ENCODE results near the gene UQCC5. TPM values are rescaled to one million over a fixed set of nuclear protein-coding genes. Genes with fewer than 3 reads are reported as not detected.
"Not testable (repeated sequence)": the region's sequence is repeated elsewhere in the genome, so short reads cannot be mapped to it uniquely, and the experiment has no call there.

Gene UQCC5
- total RNA-seq, 2 experiments from 2014 or later = 12.3 to 13.1 TPM

DNA sequence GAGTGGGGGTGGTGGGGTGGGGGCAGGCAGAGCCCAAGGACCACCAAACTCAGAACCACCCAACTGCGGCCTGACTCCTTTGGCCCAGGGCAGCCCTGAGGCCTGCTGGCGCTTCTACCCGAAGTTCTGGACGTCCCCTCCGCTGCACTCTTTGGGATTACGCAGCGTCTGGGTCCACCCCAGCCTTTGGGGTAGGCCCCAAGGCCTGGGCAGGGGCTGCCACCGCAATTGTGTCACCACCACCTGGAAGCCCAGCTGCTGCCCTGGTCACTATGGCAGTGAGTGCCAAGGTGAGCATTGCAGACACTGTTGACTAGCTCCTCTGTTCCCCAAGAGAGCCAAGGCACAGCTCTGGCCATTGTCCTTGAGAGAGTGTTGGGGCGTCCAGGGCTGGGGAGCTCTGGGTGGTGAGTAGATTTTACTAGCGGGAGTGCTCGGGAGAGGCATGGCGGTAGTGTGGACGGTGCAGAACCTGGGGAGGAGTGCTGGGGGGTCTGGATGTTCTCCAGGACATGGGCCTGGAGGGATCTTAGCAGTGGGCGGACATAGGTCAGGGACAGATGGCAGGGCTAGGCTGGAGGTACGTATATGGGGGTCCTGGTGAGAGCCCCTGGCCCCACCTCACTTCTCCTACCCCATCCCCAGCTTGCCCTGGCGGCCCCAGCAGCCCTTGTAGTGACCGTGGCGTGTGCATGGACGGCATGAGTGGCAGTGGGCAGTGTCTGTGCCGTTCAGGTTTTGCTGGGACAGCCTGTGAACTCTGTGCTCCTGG is 15.5 kb upstream of the UQCC5 start:
- no peaks in the 10 kb centered on the region for H3K27me3 Mint-ChIP-seq (ENCODE audit: low read depth)
- CTCF ChIA-PET = no interaction called here
- peaks cover 5% of the 10 kb centered on the region for H3K36me3 Mint-ChIP-seq (ENCODE audit: low read depth)
- no peaks in the 10 kb centered on the region for H3K4me1 Mint-ChIP-seq (ENCODE audit: low read depth)
- no peak overlapping the region for H3K4me3 Mint-ChIP-seq
- H3K9me3 Mint-ChIP-seq = no peaks in the 10 kb centered on the region
- intact Hi-C loops (cut with micrococcal nuclease) = no loop called here
- H3K27ac Mint-ChIP-seq = no peak overlapping the region
- no peak for DNase-seq

DNA sequence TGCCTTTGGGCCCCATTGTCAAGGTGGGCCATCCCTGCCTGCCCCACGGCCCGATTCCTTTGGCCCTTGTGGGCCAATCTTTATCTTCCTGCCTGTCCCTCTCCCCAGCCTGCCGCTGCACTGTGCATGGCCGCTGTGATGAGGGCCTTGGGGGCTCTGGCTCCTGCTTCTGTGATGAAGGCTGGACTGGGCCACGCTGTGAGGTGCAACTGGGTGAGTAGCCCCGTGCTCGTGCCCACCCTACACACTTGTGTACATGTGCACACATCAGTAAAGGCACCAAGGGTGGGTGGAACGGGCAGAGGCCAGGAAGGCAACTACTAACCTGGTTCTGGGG is 14.9 kb upstream of the UQCC5 start:
- Mint-ChIP-seq H3K36me3 (ENCODE audit: low read depth) (peaks cover 5% of the 10 kb centered on the region), H3K4me3 (no peak overlapping the region)

DNA sequence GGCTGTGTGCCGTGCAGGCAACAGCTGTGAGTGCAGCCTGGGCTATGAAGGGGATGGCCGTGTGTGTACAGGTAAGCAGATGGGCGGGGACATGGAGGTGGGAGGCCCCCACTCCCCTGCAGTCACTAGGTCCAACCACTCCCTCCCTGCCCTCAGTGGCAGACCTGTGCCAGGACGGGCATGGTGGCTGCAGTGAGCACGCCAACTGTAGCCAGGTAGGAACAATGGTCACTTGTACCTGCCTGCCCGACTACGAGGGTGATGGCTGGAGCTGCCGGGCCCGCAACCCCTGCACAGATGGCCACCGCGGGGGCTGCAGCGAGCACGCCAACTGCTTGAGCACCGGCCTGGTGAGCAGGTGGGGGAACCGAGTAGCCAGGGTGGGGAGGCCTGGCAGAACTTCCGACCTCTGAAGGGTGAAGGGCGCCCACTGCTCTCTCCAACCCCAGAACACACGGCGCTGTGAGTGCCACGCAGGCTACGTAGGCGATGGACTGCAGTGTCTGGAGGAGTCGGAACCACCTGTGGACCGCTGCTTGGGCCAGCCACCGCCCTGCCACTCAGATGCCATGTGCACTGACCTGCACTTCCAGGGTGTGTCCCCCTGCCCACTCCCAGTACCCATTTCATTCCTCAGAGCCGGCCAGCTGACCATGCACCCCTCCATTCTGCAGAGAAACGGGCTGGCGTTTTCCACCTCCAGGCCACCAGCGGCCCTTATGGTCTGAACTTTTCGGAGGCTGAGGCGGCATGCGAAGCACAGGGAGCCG is 14.3 kb upstream of the UQCC5 start:
- no peaks in the 10 kb centered on the region for H3K27me3 Mint-ChIP-seq (ENCODE audit: low read depth)
- no peaks in the 10 kb centered on the region for H3K4me1 Mint-ChIP-seq (ENCODE audit: low read depth)
- CTCF ChIA-PET = interaction anchor here (0.6 kb wide), 1 partner anchor 110 kb away, joined by 3 read pairs; no protein-coding TSS in a partner anchor
- no peaks in the 10 kb centered on the region for H3K9me3 Mint-ChIP-seq
- intact Hi-C loops (cut with micrococcal nuclease) = no loop called here
- H3K36me3 Mint-ChIP-seq (ENCODE audit: low read depth) = peaks cover 5% of the 10 kb centered on the region
- DNase-seq = no peak
- H3K4me3 Mint-ChIP-seq = no peak overlapping the region
- H3K27ac Mint-ChIP-seq = no peak overlapping the region

More for the DNA sequence above, 14.9 kb upstream of the UQCC5 start:
- intact Hi-C loops (cut with micrococcal nuclease) = no loop called here
- Mint-ChIP-seq H3K4me1 (ENCODE audit: low read depth) (no peaks in the 10 kb centered on the region), H3K27me3 (ENCODE audit: low read depth) (no peaks in the 10 kb centered on the region), H3K9me3 (no peaks in the 10 kb centered on the region), H3K27ac (no peak overlapping the region)
- no peak for DNase-seq
- CTCF ChIA-PET = no interaction called here

DNA sequence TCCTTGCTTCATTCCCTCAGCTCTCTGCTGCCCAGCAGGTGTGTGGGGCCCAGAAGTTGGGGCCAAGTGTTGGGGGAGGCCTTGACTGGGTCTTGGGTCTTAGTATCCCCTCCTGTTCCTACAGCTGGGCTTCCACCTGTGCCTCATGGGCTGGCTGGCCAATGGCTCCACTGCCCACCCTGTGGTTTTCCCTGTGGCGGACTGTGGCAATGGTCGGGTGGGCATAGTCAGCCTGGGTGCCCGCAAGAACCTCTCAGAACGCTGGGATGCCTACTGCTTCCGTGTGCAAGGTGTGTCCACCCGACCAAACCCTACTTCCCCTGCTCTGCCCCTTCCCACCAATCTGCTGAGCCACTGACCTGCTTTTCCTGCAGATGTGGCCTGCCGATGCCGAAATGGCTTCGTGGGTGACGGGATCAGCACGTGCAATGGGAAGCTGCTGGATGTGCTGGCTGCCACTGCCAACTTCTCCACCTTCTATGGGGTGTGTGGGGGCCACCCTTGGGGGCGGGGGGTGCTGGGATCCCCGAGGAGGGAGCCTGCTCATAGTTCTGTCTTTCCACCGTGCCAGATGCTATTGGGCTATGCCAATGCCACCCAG is 13.7 kb upstream of the UQCC5 start:
- CTCF ChIA-PET = interaction anchor here (0.6 kb wide), 1 partner anchor 111 kb away, joined by 3 read pairs; no protein-coding TSS in a partner anchor
- intact Hi-C loops (cut with micrococcal nuclease) = no loop called here
- Mint-ChIP-seq H3K36me3 (ENCODE audit: low read depth) (peaks cover 5% of the 10 kb centered on the region), H3K27me3 (ENCODE audit: low read depth) (no peaks in the 10 kb centered on the region), H3K4me1 (ENCODE audit: low read depth) (no peaks in the 10 kb centered on the region), H3K27ac (no peak overlapping the region), H3K4me3 (no peak overlapping the region), H3K9me3 (no peaks in the 10 kb centered on the region)
- no peak for DNase-seq

DNA sequence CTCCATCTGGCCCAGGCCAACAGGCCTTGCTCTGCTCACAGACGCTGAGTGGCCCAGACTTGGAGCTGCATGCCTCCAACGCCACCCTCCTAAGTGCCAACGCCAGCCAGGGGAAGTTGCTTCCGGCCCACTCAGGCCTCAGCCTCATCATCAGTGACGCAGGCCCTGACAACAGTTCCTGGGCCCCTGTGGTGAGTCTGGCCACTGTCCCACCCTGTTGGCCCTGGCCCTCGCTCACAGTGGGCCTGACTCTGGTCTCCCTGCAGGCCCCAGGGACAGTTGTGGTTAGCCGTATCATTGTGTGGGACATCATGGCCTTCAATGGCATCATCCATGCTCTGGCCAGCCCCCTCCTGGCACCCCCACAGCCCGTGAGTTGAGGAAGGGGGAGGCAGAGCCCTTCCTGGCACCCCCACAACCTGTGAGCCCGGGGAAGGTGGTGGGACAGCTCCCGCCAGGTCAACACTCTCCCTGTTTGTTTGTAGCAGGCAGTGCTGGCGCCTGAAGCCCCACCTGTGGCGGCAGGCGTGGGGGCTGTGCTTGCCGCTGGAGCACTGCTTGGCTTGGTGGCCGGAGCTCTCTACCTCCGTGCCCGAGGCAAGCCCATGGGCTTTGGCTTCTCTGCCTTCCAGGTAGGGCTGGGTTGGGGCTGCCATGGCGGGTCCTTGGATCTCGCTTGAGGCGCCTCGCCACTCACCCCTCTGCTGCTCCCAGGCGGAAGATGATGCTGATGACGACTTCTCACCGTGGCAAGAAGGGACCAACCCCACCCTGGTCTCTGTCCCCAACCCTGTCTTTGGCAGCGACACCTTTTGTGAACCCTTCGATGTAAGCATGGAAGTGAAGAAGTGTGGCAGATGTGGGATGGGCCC is 12.8 kb upstream of the UQCC5 start:
- Mint-ChIP-seq H3K36me3 (ENCODE audit: low read depth) (peaks cover 5% of the 10 kb centered on the region), H3K4me3 (no peak overlapping the region), H3K9me3 (no peaks in the 10 kb centered on the region), H3K4me1 (ENCODE audit: low read depth) (no peaks in the 10 kb centered on the region), H3K27me3 (ENCODE audit: low read depth) (no peaks in the 10 kb centered on the region), H3K27ac (no peak overlapping the region)
- intact Hi-C loops (cut with micrococcal nuclease) = no loop called here
- DNase-seq = no peak
- CTCF ChIA-PET = no interaction called here

DNA sequence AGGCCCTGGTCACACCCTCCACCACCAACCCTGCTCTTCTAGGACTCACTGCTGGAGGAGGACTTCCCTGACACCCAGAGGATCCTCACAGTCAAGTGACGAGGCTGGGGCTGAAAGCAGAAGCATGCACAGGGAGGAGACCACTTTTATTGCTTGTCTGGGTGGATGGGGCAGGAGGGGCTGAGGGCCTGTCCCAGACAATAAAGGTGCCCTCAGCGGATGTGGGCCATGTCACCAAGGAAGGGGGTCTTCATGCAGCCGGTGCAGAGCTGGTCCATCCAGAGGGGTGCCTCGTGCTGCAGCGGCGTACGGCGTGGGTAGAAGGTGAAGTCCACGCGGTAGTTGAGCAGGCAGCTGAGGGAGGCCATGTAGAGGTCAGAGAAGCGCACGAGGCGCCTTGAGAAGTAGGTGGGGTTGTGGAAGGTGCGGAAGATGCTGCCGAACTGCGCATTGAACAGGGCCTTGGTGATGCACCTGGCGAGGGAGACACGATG is 12.1 kb upstream of the UQCC5 start:
- intact Hi-C loops (cut with micrococcal nuclease) = no loop called here
- no peak for DNase-seq
- Mint-ChIP-seq H3K9me3 (no peaks in the 10 kb centered on the region), H3K4me1 (ENCODE audit: low read depth) (no peaks in the 10 kb centered on the region), H3K4me3 (no peak overlapping the region), H3K36me3 (ENCODE audit: low read depth) (peaks cover 5% of the 10 kb centered on the region), H3K27me3 (ENCODE audit: low read depth) (no peaks in the 10 kb centered on the region), H3K27ac (no peak overlapping the region)
- CTCF ChIA-PET = no interaction called here

DNA sequence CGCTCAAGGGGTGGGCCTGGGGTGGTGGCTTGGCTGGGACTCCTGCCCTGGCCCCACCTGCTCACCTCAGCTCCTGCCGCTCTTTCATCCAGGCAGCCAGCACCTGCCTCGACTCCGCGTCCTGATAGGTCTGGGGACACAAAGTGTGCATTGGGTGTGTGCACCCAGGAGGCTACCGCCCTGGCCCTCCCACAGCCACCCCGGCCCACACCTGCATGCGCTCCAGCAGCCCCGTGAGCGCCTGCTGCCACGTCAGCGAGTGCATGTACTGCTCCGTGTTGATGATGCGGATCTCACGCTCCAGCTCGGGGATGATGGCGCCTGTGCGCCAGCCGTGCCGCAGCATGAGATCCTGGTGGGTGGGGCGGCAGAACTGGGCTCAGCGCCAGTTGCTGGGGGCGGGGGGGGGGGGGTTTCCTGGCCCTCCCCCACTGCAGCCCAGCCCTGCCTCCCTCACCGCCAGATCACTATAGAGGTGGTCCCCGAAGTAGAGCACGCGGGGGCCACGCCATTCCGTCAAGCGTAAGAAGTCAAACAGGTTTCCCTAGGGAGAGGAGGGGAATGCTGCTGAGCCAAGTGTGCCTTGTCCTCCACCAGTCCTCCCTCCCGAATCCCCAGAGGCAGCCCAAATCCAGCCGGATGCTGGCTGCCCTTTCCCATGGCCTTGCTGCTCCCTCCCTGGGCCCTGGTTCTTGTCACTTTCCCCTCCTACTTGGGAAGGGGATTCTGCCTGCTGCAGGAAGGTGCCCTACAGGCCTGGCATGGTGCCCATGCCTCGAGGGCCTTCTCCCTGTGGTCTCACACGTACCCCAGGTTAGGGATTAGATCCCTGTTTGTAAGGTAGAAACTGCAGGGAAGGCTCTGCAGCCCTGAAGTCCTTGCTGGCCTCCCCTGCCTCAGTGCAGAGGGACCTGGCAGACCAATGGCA is 11.4 kb upstream of the UQCC5 start:
- no peak for DNase-seq
- Mint-ChIP-seq H3K36me3 (ENCODE audit: low read depth) (peaks cover 5% of the 10 kb centered on the region), H3K9me3 (no peaks in the 10 kb centered on the region), H3K27ac (no peak overlapping the region), H3K4me1 (ENCODE audit: low read depth) (no peaks in the 10 kb centered on the region), H3K4me3 (no peak overlapping the region), H3K27me3 (ENCODE audit: low read depth) (no peaks in the 10 kb centered on the region)
- intact Hi-C loops (cut with micrococcal nuclease) = no loop called here
- CTCF ChIA-PET = no interaction called here

DNA sequence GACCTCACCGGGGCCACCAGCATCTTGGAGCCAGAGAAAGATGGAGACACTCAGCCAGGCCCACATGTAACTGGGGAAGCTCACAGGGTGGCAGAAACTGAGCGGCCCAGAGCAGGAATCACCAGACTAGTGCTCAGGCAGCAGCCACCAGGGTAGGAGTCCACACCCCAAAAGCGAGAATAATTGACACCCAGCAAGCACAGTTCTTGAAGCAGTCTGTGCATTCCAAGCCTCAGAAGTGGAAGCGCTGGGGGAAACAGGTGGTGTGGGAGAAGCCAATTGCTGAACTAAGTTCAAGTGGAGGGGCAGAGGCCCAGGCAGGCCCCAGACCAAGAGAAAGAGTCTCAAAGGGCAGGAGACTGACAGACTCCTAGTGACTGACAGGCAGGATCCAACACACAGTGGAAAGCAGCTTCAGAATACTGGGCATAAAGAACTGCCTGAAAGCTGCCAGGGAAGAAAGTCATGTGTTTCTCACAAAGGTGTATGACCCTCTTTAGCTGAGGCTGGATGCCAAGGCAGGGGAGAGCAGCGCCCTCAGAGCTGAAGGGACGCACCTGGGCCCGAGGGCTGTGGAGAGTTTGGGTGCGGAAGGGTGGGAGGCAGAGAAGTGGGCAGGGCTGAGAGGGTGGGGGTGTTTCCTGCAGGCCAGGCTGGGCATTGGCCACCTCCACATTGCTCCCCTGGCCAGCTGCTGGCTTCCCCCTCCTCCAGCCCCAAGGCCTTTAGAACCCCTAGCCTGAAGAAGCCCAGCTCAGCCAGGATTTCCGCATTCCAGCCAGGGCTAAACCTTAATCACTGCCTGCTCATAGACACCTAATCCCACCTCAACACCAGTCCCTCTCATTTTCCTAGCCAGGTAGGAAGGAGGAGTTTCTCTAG is 10.5 kb upstream of the UQCC5 start:
- Mint-ChIP-seq H3K36me3 (ENCODE audit: low read depth) (peaks cover 5% of the 10 kb centered on the region), H3K27ac (no peak overlapping the region), H3K4me3 (no peak overlapping the region), H3K9me3 (no peaks in the 10 kb centered on the region), H3K27me3 (ENCODE audit: low read depth) (no peaks in the 10 kb centered on the region), H3K4me1 (ENCODE audit: low read depth) (no peaks in the 10 kb centered on the region)
- DNase-seq = no peak
- intact Hi-C loops (cut with micrococcal nuclease) = no loop called here
- CTCF ChIA-PET = no interaction called here

DNA sequence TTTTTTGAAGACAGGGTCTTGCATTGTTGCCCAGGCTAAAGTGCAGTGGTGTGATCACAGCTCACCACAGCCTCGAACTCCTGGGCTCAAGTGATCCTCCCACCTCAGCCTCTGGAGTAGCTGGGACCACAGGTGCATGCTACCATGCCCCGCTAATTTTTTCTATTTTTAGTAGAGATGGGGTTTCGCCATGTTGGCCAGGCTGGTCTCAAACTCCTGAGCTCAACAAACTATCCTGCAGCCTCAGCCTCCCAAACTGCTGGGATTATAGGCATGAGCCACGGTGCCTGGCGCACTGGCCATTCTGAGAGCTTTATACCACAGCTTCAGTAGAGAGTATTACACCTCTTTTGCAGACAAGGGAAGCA is 9.8 kb upstream of the UQCC5 start:
- H3K27me3 Mint-ChIP-seq (ENCODE audit: low read depth); H3K4me3 Mint-ChIP-seq; H3K27ac Mint-ChIP-seq; H3K36me3 Mint-ChIP-seq (ENCODE audit: low read depth); DNase-seq; H3K4me1 Mint-ChIP-seq (ENCODE audit: low read depth); CTCF ChIA-PET; intact Hi-C loops (cut with micrococcal nuclease); H3K9me3 Mint-ChIP-seq: not testable (repeated sequence)

DNA sequence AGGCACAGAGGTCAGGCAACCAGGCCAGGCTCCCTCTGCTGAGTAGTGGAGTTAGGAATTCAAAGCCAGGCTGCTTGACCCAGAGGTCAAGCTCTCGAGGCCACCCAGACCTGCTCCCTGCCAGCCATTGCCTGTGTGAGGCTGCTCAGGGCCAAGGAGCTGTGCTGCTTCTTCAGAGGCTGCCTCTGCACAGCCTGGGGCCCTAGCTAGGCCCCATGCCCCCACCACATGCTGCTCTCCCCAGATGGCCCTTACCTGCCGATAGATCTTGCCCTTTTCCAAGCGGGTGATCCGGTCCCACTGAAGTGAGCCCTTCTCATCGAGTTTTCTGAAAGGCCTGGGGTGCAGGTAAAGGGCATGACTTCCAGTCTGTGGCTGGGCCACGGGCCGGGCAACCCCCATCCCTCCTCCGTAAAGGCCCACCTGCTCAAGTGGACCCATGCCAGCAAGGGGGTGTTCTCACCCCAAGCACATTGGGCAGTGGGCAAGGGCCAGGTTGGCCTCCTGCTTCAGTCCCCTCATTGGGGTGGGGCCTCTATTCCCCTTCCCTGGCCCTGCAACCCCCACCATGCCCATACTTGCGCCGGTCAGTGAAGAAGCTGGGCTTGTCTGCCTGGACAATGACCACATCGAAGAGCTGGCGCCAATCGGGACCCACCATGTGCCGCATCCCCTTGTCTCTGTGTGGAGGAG is 9.2 kb upstream of the UQCC5 start:
- no peaks in the 10 kb centered on the region for H3K27me3 Mint-ChIP-seq (ENCODE audit: low read depth)
- no peaks in the 10 kb centered on the region for H3K4me1 Mint-ChIP-seq (ENCODE audit: low read depth)
- no peaks in the 10 kb centered on the region for H3K9me3 Mint-ChIP-seq
- H3K36me3 Mint-ChIP-seq (ENCODE audit: low read depth) = peaks cover 5% of the 10 kb centered on the region
- no peak overlapping the region for H3K4me3 Mint-ChIP-seq
- intact Hi-C loops (cut with micrococcal nuclease) = no loop called here
- CTCF ChIA-PET = no interaction called here
- no peak overlapping the region for H3K27ac Mint-ChIP-seq
- DNase-seq = no peak

Data from activated naive CD4-positive, alpha-beta T cell treated with anti-CD3 and anti-CD28 coated beads for 36 hours (primary cell).